CD8-positive, alpha-beta memory T cell (primary cell): ENCODE results near the gene SLC17A2. TPM values are rescaled to one million over a fixed set of nuclear protein-coding genes. Genes with fewer than 3 reads are reported as not detected.
"Not testable (repeated sequence)": the region's sequence is repeated elsewhere in the genome, so short reads cannot be mapped to it uniquely, and the experiment has no call there.

Experiments used
- CTCF ChIA-PET: fragments of 350-600 bp; sonication (Branson Sonifier 250); formaldehyde crosslinking; loops from one replicate; lab custom pipeline; 2021; ENCODE audit warnings: antibody characterized with exemption; lab: Charles Lee
- POLR2A ChIA-PET: fragments of 350-600 bp; sonication (Branson Sonifier 250); formaldehyde crosslinking; loops from one replicate; lab custom pipeline; 2021; ENCODE audit warnings: antibody characterized with exemption; lab: Charles Lee
- DNase-seq, 5 donors: peaks; one replicate each; pipeline versions ENCODE4 v3.0.0 to v3.0.0-alpha.2; 2020 to 2022; ENCODE audit warnings: mixed read lengths in 1 of 5
- H3K27ac ChIP-seq: one replicate; pipeline ENCODE4 v1.7.0; 2013; ENCODE audit warnings: low read depth, mild to moderate bottlenecking, low read length, moderate library complexity
- H3K27me3 ChIP-seq: 2 replicates; pipeline ENCODE4 v1.7.0; 2013; ENCODE audit warnings: low read length, mild to moderate bottlenecking; ENCODE audit not compliant: insufficient read depth, poor library complexity, severe bottlenecking
- H3K36me3 ChIP-seq: 2 replicates; pipeline ENCODE4 v1.7.0; 2013; ENCODE audit warnings: mild to moderate bottlenecking, low read length, moderate library complexity; ENCODE audit not compliant: insufficient read depth
- H3K4me1 ChIP-seq: 2 replicates; pipeline ENCODE4 v1.7.0; 2013; ENCODE audit warnings: mild to moderate bottlenecking, low read length, moderate library complexity; ENCODE audit not compliant: insufficient read depth
- H3K4me3 ChIP-seq: 2 replicates; pipeline ENCODE4 v1.7.0; 2013; ENCODE audit warnings: mild to moderate bottlenecking, low read length
- H3K9me3 ChIP-seq: 2 replicates; pipeline ENCODE4 v1.7.0; 2013; ENCODE audit warnings: mild to moderate bottlenecking, low read length
- H3K27ac Mint-ChIP-seq, 8 donors: one replicate each; pipeline ENCODE4 v1.8.0; 2020 to 2021; ENCODE audit warnings: mixed read lengths in 8 of 8, mild to moderate bottlenecking in 6 of 8, inconsistent platforms in 3 of 8, moderate library complexity in 3 of 8
- H3K27me3 Mint-ChIP-seq, 2 donors: one replicate each; pipeline ENCODE4 v1.8.0; 2020 to 2021; ENCODE audit warnings: mixed read lengths in 2 of 2, mild to moderate bottlenecking in 1 of 2, moderate library complexity in 1 of 2
- H3K36me3 Mint-ChIP-seq, 3 donors: one replicate each; pipeline ENCODE4 v1.8.0; 2020 to 2021; ENCODE audit warnings: mixed read lengths in 3 of 3, inconsistent platforms in 1 of 3, mild to moderate bottlenecking in 1 of 3
- H3K4me1 Mint-ChIP-seq, 3 donors: one replicate each; pipeline ENCODE4 v1.8.0; 2020 to 2021; ENCODE audit warnings: mixed read lengths in 3 of 3, inconsistent platforms in 1 of 3, mild to moderate bottlenecking in 1 of 3
- H3K4me3 Mint-ChIP-seq, 7 donors: one replicate each; pipeline ENCODE4 v1.8.0; 2020 to 2021; ENCODE audit warnings: mixed read lengths in 7 of 7, mild to moderate bottlenecking in 6 of 7, moderate library complexity in 4 of 7, inconsistent platforms in 2 of 7
- H3K9me3 Mint-ChIP-seq, 5 donors: one replicate each; pipeline ENCODE4 v1.8.0; 2020 to 2022; ENCODE audit warnings: mixed read lengths in 5 of 5, mild to moderate bottlenecking in 3 of 5, moderate library complexity in 2 of 5, inconsistent platforms in 1 of 5
- polyA plus RNA-seq: library from polyadenylated mRNA; unstranded; fragments of 300-500 nt; fragmentation: Illumina TruSeq; gene quantifications from one replicate; pipeline ENCODE4 v1.2.3, GENCODE V29; 2021
- total RNA-seq, 2 experiments: library from RNA; stranded (reverse); gene quantifications; one replicate each; pipeline ENCODE4 v1.2.3, GENCODE V29; 2021

The SLC17A2 gene
- total and polyA plus RNA-seq, 3 experiments from 2014 or later, result not detected

GRCh38 chr6:25939593-25939992, 9.1 kb upstream of the SLC17A2 start:
- Histone ChIP-seq H3K27me3 (no peaks in the 10 kb centered on the region), H3K36me3 (no peaks in the 10 kb centered on the region), H3K4me1 (no peaks in the 10 kb centered on the region), H3K9me3 (no peaks in the 10 kb centered on the region), H3K4me3 (no peak overlapping the region), H3K27ac (no peak overlapping the region)
- ChIA-PET CTCF (interaction anchor here (0.6 kb wide), 1 partner anchor 219 kb away, joined by 4 read pairs; no protein-coding TSS in a partner anchor), POLR2A (no interaction called here)
- peaks cover 8 to 20% of the 10 kb centered on the region in 2 donors for H3K27me3 Mint-ChIP-seq
- no peaks in the 10 kb centered on the region for H3K4me1 Mint-ChIP-seq
- H3K9me3 Mint-ChIP-seq, result no peaks in the 10 kb centered on the region
- no peak overlapping the region for H3K27ac Mint-ChIP-seq
- no peaks in the 10 kb centered on the region for H3K36me3 Mint-ChIP-seq
- no peak for DNase-seq
- H3K4me3 Mint-ChIP-seq, result no peak overlapping the region

DNA sequence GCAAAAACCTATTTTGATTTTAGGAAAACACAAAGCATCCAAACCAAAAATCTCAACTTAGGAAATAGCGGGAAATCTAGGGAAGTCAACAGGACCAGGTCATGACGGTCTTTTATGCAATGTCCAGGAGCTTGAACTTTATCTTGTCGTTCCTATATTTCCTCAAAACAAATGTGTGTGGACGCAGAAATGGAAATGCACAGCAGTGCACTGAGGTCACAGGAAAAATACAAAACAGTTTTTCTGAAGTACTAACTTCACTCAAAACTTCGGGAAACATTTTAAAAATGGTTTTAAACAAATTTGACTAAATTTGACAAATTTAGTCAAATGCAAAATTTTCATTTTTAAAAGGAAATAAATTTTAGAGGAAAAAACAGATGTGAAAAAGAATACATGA, 5.5 kb upstream of the SLC17A2 start:
- no peaks in the 10 kb centered on the region for H3K9me3 Mint-ChIP-seq
- CTCF ChIA-PET, result no interaction called here

DNA sequence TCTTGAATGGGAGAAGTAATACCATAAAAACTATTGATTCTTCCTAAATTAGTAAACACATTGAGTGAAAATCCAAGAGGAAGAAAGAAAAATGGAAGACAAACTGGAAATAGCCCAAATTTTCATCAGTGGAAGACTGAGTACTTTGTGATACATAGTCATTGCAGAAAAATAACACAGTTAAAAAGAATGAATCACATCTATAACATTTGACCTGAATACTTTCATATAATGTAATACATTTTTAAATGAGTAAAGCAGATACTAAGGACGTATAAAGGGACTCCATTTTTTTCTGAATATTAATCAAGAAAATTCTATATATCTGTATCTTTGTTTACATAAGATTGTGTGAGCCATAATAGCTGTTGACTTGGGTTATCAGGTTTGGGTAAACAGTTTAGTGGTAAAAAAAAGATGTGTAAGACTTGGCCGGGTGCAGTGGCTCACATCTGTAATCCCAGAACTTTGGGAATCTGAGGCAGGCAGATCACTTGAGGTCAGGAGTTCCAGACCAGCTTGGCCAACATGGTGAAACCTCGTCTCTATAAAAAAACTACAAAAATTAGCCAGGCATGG, 4.3 kb upstream of the SLC17A2 start:
- Mint-ChIP-seq H3K27ac (no peak overlapping the region), H3K9me3 (no peaks in the 10 kb centered on the region), H3K36me3 (no peaks in the 10 kb centered on the region), H3K4me3 (no peak overlapping the region), H3K27me3 (peaks cover 12 to 26% of the 10 kb centered on the region in 2 donors), H3K4me1 (no peaks in the 10 kb centered on the region)
- ChIA-PET CTCF (no interaction called here), POLR2A (no interaction called here)
- no peak for DNase-seq
- Histone ChIP-seq H3K4me1 (no peaks in the 10 kb centered on the region), H3K36me3 (no peaks in the 10 kb centered on the region), H3K27ac (no peak overlapping the region), H3K9me3 (no peaks in the 10 kb centered on the region), H3K4me3 (no peak overlapping the region), H3K27me3 (no peaks in the 10 kb centered on the region)

More for the DNA sequence above, 5.5 kb upstream of the SLC17A2 start:
- Mint-ChIP-seq H3K4me1 (no peaks in the 10 kb centered on the region), H3K27me3 (peaks cover 12 to 26% of the 10 kb centered on the region in 2 donors), H3K36me3 (no peaks in the 10 kb centered on the region), H3K4me3 (no peak overlapping the region), H3K27ac (no peak overlapping the region)
- no peak overlapping the region for H3K27ac ChIP-seq
- POLR2A ChIA-PET, result no interaction called here
- H3K4me1 ChIP-seq, result no peaks in the 10 kb centered on the region
- no peaks in the 10 kb centered on the region for H3K27me3 ChIP-seq
- no peaks in the 10 kb centered on the region for H3K36me3 ChIP-seq
- DNase-seq, result no peak
- no peak overlapping the region for H3K4me3 ChIP-seq
- H3K9me3 ChIP-seq, result no peaks in the 10 kb centered on the region

DNA sequence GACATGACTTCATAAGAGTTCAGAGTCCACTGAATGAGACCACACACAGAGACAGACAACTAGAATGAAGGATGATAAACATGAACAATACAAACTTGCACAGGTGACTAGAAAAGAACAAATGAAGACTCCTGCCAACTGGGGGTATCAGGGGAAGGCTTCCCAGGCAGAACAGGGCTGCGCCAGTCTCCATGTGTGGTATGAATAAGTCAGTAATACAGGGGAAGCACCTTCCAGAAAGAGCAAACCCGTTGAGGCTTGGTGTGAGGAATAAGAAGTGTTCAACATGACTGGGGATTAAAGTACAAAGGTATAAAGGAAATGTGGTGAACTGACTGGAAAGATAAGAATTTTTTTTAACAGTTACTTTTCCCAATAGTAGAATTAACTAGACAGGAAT, 3.7 kb upstream of the SLC17A2 start:
- H3K27me3 Mint-ChIP-seq, result peaks cover 10 to 26% of the 10 kb centered on the region in 2 donors
- H3K4me1 ChIP-seq, result no peaks in the 10 kb centered on the region
- no peak overlapping the region for H3K27ac Mint-ChIP-seq
- H3K27me3 ChIP-seq, result no peaks in the 10 kb centered on the region
- H3K36me3 ChIP-seq, result no peaks in the 10 kb centered on the region
- no peak overlapping the region for H3K4me3 Mint-ChIP-seq
- H3K9me3 Mint-ChIP-seq, result no peaks in the 10 kb centered on the region
- H3K4me3 ChIP-seq, result no peak overlapping the region
- DNase-seq, result no peak
- H3K9me3 ChIP-seq, result no peaks in the 10 kb centered on the region
- no peak overlapping the region for H3K27ac ChIP-seq
- POLR2A ChIA-PET, result no interaction called here
- no peaks in the 10 kb centered on the region for H3K4me1 Mint-ChIP-seq
- CTCF ChIA-PET, result no interaction called here
- no peaks in the 10 kb centered on the region for H3K36me3 Mint-ChIP-seq

DNA sequence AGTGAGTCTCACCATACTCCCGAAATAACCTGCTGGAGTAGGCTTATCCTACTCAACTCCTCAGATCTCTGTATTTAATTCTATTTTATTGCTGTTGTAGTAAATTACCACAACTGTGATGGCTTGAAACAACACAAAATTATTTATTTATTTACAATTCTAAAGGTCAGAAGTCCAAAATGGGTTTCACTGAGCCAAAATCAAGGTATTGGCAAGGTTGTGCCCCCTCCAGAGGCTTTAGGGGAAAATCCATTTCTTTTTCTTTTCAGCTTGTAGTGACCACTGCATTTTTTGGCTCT, 869 bp upstream of the SLC17A2 start:
- ChIA-PET POLR2A (no interaction called here), CTCF (no interaction called here)
- H3K36me3 Mint-ChIP-seq, result no peaks in the 10 kb centered on the region
- no peaks in the 10 kb centered on the region for H3K9me3 Mint-ChIP-seq
- H3K4me3 Mint-ChIP-seq, result no peak overlapping the region
- H3K27ac Mint-ChIP-seq, result no peak overlapping the region
- Histone ChIP-seq H3K4me1 (no peaks in the 10 kb centered on the region), H3K36me3 (no peaks in the 10 kb centered on the region), H3K4me3 (no peak overlapping the region), H3K27me3 (no peaks in the 10 kb centered on the region), H3K9me3 (no peaks in the 10 kb centered on the region), H3K27ac (no peak overlapping the region)
- H3K4me1 Mint-ChIP-seq, result no peaks in the 10 kb centered on the region
- H3K27me3 Mint-ChIP-seq, result peaks cover 6 to 18% of the 10 kb centered on the region in 2 donors
- no peak for DNase-seq

DNA sequence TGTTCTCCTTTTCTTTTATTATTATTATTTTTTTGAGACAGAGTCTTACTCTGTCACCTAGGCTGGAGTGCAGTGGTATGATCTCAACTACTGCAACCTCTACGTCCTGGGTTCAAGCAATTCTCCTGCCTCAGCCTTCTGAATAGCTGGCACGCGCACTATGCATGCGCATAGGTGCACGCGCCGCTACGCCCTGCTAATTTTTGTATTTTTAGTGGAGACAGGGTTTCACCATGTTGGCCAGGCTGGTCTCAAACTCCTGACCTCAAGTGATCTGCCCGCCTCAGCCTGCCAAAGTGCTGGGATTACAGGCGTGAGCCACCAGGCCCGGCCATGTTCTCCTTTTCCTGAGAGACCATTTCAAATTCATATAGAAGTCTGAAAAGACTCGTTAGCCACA, 706 bp downstream of the SLC17A2 start:
- H3K27ac Mint-ChIP-seq, CTCF ChIA-PET, DNase-seq, H3K27ac ChIP-seq, H3K4me1 ChIP-seq, H3K4me1 Mint-ChIP-seq, H3K36me3 Mint-ChIP-seq, H3K9me3 ChIP-seq, H3K4me3 ChIP-seq, POLR2A ChIA-PET, H3K9me3 Mint-ChIP-seq, H3K4me3 Mint-ChIP-seq, H3K36me3 ChIP-seq, H3K27me3 ChIP-seq: not testable (repeated sequence)
- H3K27me3 Mint-ChIP-seq, result peaks cover 3 to 16% of the 10 kb centered on the region in 2 donors

- Histone ChIP-seq H3K4me1 (no peaks in the 10 kb centered on the region), H3K9me3 (no peaks in the 10 kb centered on the region), H3K36me3 (no peaks in the 10 kb centered on the region), H3K4me3 (no peak overlapping the region), H3K27ac (no peak overlapping the region), H3K27me3 (no peaks in the 10 kb centered on the region)
- CTCF ChIA-PET, result no interaction called here
- DNase-seq, result no peak
- H3K4me1 Mint-ChIP-seq, result no peaks in the 10 kb centered on the region
- no peaks in the 10 kb centered on the region for H3K36me3 Mint-ChIP-seq
- POLR2A ChIA-PET, result no interaction called here
- H3K27ac Mint-ChIP-seq, result no peak overlapping the region
- no peaks in the 10 kb centered on the region for H3K9me3 Mint-ChIP-seq
- no peak overlapping the region for H3K4me3 Mint-ChIP-seq
- peaks cover 1 to 13% of the 10 kb centered on the region in 2 donors for H3K27me3 Mint-ChIP-seq
Measured at GRCh38 chr6:25928562-25929324, 1.7 kb downstream of the SLC17A2 start.

GRCh38 chr6:25927756-25928216, 2.7 kb downstream of the SLC17A2 start:
- H3K27me3 Mint-ChIP-seq, result peaks cover 0 to 11% of the 10 kb centered on the region in 2 donors
- no peaks in the 10 kb centered on the region for H3K9me3 ChIP-seq
- POLR2A ChIA-PET, result interaction anchor here (0.6 kb wide), 1 partner anchor 17 kb away, joined by 11 read pairs; no protein-coding TSS in a partner anchor
- no peak for DNase-seq
- H3K36me3 Mint-ChIP-seq, result no peaks in the 10 kb centered on the region
- CTCF ChIA-PET, result no interaction called here
- no peaks in the 10 kb centered on the region for H3K36me3 ChIP-seq
- H3K27ac Mint-ChIP-seq, result no peak overlapping the region
- H3K4me1 ChIP-seq, result no peaks in the 10 kb centered on the region
- H3K27me3 ChIP-seq, result no peaks in the 10 kb centered on the region
- H3K9me3 Mint-ChIP-seq, result no peaks in the 10 kb centered on the region
- H3K4me3 ChIP-seq, result no peak overlapping the region
- H3K27ac ChIP-seq, result no peak overlapping the region
- no peak overlapping the region for H3K4me3 Mint-ChIP-seq
- H3K4me1 Mint-ChIP-seq, result no peaks in the 10 kb centered on the region
